Right atrium auricular region (tissue), 2 donors: Measurements from ENCODE around the gene FER. TPM values are rescaled to one million over a fixed set of nuclear protein-coding genes. Genes with fewer than 3 reads are reported as not detected.

Source experiments
- DNase-seq: peaks from one replicate; pipeline ENCODE4 v3.0.0-alpha.2; 2019; ENCODE audit warnings: low spot score
- H3K27ac ChIP-seq, 2 donors: fragments of 200-600 bp; sonication (generic); 1 replicate in 1 of 2; 2 replicates in 1 of 2; pipeline ENCODE4 v1.5.1; 2016 to 2019
- H3K27me3 ChIP-seq, 2 donors: fragments of 200-600 bp; sonication (generic); one replicate each; pipeline versions ENCODE4 v1.5.1 to v1.6.0; 2017 to 2019
- H3K36me3 ChIP-seq: fragments of 200-600 bp; sonication (generic); one replicate; pipeline ENCODE4 v1.5.1; 2016
- H3K4me1 ChIP-seq, 2 donors: fragments of 200-600 bp; sonication (generic); one replicate each; pipeline versions ENCODE4 v1.5.1 to v1.6.0; 2017 to 2019
- H3K4me3 ChIP-seq, 2 donors: fragments of 200-600 bp; sonication (generic); 1 replicate in 1 of 2; 2 replicates in 1 of 2; pipeline ENCODE4 v1.5.1; 2017 to 2019; ENCODE audit warnings: mild to moderate bottlenecking in 1 of 2, moderate library complexity in 1 of 2
- H3K9me3 ChIP-seq, 2 donors: fragments of 200-600 bp; sonication (generic); one replicate each; pipeline ENCODE4 v1.5.1; 2019
- total RNA-seq, 2 donors: library from RNA; depleted of rRNA; stranded (reverse); fragments of >200 nt; gene quantifications; one replicate each; pipeline ENCODE4 v1.1.0, GENCODE V29; 2016
- TF ChIP-seq, protein P1 (sequence below), 2 donors: fragments of 200-600 bp; sonication (generic); IDR thresholded peaks; one replicate each; pipeline ENCODE4 v1.5.1; 2019; ENCODE audit warnings: antibody characterized with exemption in 2 of 2

The FER gene
- total RNA-seq, 2 donors from 2014 or later: 10.6 to 12.9 TPM

DNA sequence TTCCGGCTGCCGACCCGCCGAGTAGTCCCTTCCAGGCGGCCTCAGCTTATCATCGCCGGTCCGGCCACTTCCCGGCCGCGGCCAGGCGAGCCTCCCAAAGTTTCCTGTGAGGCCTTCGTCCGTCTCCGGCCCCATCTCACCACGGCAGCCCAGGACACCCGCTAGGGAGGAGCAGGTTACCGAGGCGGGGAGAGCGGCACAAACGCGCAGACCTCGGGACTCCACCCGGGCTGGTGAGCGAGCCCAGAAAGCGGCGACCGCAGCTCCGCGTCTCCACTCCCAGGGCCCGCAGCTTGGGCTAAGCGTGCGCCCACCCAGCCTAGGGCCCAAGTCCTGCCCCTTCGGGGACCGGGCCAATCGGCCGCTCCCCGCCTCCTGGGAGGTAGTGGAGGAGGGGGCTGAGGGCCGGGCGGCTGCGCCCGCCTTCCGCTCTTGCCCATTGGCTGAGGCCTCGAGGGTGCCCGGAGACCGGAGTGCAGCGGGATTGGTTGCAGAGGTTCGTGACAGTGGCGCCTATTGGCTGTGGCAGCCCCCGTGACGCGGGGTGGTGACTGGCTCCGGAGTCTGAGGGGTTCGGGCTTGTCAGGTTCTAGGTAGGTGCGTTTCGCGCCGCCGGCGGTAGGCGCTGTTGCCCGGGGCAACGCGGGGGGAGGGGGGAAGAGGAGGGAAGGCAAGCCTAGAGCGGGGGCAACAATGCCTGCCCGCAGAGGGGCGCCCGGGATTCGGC, 867 bp downstream of the FER start:
- H3K4me1 ChIP-seq: peaks cover 0 to 18% of the 10 kb centered on the region in 2 donors
- H3K27ac ChIP-seq: peak overlapping the region; percentile 99
- H3K4me3 ChIP-seq: peak overlapping the region; percentile 81 to 95
- no peaks in the 10 kb centered on the region for H3K36me3 ChIP-seq
- DNase-seq: peak; percentile 100
- TF ChIP-seq, protein P1, sequence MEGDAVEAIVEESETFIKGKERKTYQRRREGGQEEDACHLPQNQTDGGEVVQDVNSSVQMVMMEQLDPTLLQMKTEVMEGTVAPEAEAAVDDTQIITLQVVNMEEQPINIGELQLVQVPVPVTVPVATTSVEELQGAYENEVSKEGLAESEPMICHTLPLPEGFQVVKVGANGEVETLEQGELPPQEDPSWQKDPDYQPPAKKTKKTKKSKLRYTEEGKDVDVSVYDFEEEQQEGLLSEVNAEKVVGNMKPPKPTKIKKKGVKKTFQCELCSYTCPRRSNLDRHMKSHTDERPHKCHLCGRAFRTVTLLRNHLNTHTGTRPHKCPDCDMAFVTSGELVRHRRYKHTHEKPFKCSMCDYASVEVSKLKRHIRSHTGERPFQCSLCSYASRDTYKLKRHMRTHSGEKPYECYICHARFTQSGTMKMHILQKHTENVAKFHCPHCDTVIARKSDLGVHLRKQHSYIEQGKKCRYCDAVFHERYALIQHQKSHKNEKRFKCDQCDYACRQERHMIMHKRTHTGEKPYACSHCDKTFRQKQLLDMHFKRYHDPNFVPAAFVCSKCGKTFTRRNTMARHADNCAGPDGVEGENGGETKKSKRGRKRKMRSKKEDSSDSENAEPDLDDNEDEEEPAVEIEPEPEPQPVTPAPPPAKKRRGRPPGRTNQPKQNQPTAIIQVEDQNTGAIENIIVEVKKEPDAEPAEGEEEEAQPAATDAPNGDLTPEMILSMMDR (IDR thresholded peaks at IDR 0.05): peak in 1 of 2 donors; percentile 13
- H3K9me3 ChIP-seq: no peaks in the 10 kb centered on the region
- no peaks in the 10 kb centered on the region for H3K27me3 ChIP-seq

DNA sequence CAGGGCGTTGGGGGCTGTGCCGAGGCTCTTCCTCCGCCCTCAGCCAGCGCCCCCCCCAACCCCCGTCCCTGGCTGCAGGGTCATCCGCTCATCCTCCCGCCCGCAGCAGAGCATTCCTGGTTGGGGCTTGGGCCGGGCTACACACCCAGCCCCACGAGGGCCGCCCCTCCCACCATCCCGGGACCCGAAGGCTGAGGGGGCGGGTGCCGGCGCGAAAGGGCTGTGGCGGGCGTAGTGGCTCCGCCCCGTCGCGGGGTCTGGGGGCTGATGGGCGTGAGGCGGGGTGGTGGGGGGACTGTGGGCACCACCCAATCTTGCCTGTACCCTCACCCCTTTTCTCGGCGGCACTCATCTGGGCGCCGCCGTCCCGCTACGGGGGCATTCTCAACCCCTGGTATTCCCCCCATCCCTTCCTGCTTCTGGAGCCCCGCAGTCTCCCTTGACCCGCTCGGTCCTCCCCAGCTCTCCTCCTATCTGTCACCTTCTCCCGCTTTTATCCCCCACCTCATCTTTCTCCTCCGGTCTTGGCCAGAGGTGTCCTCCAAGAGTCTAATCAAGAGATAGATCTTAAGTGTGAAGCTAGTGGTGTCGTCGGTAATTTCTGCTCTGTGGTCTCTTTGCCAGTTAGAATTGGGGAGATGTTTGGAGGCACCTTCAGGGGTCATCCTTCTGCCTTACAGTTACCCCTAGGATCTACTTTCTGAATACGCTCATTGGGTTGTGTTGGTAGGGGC, 1.6 kb downstream of the FER start:
- Histone ChIP-seq H3K36me3 (no peaks in the 10 kb centered on the region), H3K4me1 (peaks cover 0 to 18% of the 10 kb centered on the region in 2 donors), H3K4me3 (peak overlapping the region; percentile 81 to 95), H3K27me3 (no peaks in the 10 kb centered on the region), H3K9me3 (no peaks in the 10 kb centered on the region), H3K27ac (peak overlapping the region; percentile 99)
- TF ChIP-seq, protein P1 (IDR thresholded peaks at IDR 0.05): no peak
- no peak for DNase-seq

DNA sequence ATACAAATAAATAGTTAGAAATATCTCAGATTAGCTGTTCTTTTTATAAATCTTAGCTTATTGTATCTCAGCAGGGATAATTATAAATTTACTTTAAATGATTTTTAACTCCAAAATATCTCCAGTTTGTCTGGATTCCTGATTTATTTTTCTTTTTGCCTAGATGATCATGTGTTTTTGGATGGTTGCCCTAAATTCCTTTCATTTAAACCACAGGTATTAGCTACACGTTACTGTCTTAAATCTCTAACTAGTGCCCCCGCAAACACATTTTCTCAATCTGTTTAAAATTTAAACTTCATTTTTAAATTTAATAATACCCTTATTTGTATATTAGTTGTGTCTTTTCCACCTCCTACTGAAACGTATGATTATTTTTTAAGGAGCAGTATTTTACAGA, 5.6 kb downstream of the FER start:
- H3K9me3 ChIP-seq: no peaks in the 10 kb centered on the region
- DNase-seq: no peak
- no peak overlapping the region for H3K4me3 ChIP-seq
- TF ChIP-seq, protein P1 (IDR thresholded peaks at IDR 0.05): no peak
- H3K27ac ChIP-seq: no peak overlapping the region
- H3K36me3 ChIP-seq: no peaks in the 10 kb centered on the region
- H3K4me1 ChIP-seq: peaks cover 0 to 10% of the 10 kb centered on the region in 2 donors
- no peaks in the 10 kb centered on the region for H3K27me3 ChIP-seq

DNA sequence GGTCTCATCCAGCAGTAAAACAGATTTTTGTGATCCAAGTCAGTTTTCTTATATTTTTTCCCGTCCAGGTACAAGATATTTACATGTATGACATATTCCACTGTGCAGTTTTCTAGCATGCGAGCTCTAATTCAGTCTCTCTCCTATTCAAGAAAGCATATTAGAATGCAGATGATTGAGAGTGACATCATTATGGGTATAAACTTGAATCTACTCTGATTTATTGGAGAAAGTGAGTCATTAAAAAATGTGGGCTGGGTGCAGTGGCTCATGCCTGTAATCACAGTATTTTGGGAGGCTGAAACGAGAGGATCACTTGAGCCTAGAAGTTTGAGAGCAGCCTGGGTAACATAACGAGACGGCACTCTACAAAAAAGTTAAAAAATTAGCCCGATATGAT, 6.2 kb downstream of the FER start:
- no peaks in the 10 kb centered on the region for H3K27me3 ChIP-seq
- H3K36me3 ChIP-seq: no peaks in the 10 kb centered on the region
- TF ChIP-seq, protein P1 (IDR thresholded peaks at IDR 0.05): no peak
- no peak overlapping the region for H3K4me3 ChIP-seq
- no peak overlapping the region for H3K27ac ChIP-seq
- H3K9me3 ChIP-seq: no peaks in the 10 kb centered on the region
- DNase-seq: no peak
- H3K4me1 ChIP-seq: peaks cover 0 to 10% of the 10 kb centered on the region in 2 donors

DNA sequence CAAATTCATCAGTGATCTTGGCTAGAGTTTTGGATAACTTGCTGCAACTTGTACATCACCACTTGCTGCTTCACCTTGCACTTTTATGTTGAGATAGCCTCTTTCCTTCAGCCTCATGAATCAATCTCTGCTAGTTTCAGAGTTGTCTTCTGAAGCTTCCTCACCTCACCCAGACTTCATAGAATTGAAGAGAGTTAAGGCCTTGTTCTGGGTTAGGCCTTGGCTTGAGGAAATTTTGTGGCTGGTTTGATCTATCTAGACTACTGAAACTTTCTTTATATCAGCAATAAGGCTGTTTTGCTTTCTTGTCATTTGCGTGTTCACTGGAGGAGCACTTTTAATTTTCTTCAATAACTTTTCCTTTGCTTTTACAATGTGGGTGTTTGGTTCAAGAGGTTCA, 12.8 kb downstream of the FER start:
- no peak overlapping the region for H3K4me3 ChIP-seq
- H3K9me3 ChIP-seq: peaks cover 0 to 6% of the 10 kb centered on the region in 2 donors
- H3K27ac ChIP-seq: no peak overlapping the region
- TF ChIP-seq, protein P1 (IDR thresholded peaks at IDR 0.05): no peak
- H3K27me3 ChIP-seq: no peaks in the 10 kb centered on the region
- no peak for DNase-seq
- peaks cover 0 to 8% of the 10 kb centered on the region in 2 donors for H3K4me1 ChIP-seq
- H3K36me3 ChIP-seq: no peaks in the 10 kb centered on the region
